NCI-H187 treated with DMSO at 0.1 percent for 48 hours (cell line): ENCODE data around the gene S100A10.

Experiments
- DNase-seq: peaks from one replicate; lab custom pipeline; 2025; lab: John Stamatoyannopoulos, UW

The S100A10 gene

DNA sequence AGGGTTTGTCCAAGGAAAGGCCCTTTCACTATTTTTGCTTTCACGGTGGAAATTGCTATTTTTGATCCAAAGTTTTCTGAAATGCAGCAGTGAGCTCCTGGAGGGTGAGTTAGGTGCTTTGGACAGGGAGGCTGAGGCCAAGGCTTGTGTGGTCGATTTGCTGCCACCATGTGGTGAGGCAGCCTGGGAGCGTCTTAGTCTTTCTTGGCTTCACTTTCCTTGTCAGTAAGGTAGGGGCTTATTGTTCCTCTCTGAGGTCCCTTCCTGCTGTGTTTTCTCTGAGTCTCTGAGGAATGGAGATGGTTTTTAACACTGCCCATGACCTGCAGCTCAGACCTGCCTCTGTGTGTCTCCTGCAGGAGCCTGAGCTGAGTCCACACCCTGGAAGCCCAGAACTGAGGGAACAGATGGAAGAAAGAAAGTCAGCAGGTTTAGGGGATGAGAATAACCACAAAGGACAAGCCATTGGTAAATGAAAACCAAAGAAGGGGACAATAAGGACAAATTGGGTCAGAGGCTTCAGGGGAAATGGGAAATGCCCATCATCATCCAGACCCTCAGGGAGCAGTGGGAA lies 20.1 kb upstream of the S100A10 start:
- no peak for DNase-seq

DNA sequence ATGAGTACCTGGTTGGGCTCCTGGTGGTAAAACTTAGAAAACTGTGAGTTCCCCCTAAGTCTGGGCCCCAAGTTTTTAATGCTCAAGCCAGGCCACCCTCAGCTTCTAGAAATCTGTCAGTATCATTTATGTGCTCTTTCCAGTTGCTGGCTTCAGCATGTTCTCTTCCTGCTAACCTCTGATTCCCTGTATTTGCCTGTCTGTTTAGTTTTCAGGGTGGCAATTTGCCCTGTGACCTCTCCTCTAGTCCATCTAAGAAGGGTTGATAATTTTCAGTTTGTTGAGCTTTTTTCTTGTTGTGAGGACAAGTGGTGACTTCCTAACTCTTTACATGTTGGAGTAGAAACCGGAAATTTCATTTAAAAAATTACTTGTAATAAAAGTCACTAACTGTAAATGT lies 16.0 kb upstream of the S100A10 start:
- no peak for DNase-seq

DNA sequence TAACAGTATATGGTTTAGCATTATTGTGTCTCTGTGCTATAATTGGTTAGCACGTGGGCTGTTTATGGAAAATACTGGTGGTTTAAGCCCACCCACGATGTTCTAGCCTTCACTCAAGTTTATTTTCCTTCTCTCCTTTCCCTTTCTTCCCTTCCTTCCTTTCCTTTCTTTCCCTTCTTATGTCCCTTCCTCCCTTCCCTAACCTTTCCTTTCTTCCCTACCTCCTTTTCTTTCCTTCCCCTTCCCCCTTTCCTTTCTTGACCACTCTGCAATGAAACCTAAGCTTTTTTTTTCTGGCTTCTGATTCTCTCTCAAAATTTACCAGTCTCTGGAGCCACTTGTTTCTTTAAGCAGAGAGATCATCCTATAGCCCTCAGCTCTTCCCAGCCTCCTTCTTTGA lies 13.4 kb upstream of the S100A10 start:
- DNase-seq: no peak

DNA sequence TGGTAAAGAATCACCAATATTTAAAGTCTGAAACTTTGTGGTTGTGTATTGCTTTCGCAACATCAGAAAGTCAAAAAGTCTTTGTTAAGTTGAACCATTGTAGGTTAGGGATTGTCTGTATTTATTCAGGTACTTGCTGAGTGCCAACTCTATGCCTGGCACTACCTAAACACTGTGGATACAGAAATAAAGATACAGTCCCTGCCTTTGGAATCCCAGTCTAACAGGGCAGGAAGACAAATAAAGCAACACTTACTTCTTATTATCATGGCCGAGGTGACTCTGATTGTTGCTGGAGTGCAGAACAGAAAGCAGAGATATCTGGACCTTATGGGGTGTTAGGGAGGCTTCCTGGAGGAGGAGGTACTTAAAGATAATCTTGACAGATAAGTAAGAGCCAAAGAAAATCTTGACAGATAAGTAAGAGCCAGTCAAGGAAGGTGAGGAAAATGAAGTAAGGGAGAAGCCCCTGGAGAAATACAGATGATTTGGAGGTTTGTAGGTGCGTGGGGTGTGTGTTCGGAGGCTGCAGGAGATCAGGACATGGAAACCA lies 11.8 kb upstream of the S100A10 start:
- no peak for DNase-seq

DNA sequence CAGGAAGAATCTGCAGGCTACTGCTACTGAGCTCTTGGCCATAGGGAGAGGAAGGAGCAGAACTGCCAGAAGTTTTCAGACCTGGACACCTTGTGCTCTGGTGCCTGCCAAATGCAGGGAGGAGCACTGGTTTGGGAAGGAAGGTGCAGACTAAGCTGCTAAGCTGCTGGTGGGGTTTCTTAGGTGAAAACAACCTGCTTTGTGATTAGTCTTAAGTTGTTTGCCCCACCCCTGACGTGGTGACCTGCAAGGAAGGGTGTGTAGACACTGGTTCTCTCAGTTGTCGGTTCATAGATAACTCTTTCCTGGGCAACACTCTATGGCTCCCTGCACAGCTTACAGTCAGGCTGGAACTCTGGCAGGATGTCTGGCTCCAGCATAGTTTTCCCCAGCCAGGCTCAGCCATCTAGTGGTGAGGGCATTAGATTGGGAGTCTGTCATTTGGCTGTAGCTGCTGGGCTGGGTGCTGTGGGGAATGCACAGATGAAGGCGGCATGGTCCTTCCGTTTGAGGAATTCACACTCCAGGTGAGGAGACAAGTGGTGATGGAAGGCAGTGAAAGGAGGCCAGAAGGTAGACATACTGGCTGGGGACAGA lies 10.3 kb upstream of the S100A10 start:
- DNase-seq: no peak

DNA sequence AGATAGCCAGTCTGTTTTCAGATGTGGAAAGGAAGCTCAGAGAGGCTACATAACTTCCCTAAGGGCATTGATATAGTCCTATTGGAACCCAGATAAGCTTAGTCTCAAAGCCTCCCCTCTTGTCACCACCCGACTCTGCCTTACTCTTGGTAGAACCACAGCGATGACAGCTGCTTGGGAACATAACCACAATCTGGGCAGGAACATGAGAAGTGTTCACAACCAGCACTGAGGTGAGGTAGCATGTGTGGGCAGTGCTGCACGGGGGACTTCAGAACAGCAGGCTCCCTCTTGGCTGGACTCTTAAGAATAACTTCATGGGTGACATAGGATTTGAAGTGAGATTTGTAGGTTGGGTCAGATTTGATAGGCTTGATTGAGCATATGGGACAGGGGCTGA lies 9.3 kb upstream of the S100A10 start:
- no peak for DNase-seq

DNA sequence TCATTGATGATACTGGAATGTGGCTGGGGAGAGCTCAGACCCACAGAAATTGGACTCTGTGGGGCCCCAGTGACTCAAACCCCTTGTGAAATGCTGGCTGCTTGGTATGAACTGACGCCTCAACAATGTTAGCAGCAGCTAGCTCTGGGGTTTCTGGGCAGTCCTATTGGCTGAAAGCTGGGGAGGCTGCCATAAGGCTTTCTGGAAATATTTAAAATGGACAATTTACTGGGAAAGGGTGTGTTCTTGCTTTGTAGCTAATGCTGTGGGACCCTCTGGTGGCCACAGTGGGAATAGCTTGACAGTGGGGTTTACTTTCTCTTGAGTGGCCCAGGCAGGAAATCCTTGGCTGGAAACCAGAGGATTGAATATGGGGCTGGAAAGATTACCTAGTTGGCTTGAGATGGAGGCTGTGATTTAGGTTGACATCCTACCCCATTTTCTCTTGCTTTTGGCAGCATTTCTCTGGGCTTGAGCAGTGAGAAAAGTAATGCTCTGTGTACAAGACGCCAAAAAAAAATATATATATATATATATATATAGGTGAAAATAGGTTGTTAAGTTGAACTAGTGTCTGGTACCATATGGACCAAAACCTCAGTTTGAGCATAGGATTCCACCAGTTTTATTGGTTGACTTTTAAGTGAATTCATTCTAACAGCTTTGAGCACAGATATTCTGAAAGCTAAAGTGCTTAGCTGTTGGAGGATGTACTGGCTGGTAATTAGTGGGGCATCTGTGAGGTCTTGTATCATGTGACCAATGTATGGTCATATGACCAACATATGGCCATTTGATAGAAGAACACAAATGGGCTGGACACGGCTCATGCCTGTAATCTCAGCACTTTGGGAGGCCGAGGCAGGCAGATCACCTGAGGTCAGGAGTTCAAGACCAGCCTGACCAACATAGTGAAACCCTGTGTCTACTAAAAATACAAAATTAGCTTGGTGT lies 8.2 kb upstream of the S100A10 start:
- peak; percentile 44 for DNase-seq

DNA sequence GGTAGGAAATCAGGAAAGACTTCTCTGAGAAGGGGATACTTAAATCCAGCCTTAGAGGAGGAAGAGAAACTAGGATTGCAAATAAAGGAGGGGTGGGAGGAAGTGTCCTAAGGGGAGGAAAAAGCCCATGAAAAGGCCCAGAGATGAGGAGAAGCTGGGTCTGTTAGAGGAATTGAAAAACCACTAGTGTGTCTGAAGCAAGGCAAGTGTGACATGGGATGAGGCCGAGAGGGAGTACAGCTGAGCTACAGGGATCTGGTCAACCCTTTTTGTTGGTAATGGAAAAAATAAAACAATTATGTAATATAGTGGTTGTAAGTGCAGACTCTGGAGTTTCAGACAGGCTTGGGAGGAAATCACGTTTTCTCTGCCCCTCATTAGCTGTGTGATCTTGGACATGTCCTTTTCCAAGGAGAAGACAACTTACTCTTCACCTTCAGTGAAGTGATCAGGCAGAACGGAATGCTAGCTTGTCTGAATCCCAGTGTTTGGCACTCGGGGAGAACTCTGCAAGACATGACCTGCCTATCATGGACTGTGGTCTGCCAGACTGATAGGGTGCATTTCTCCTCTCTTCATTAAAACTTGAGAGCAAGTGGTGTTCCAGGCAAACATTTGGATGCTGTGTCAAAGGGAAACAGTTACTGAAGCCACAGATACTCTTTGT lies 7.4 kb upstream of the S100A10 start:
- DNase-seq: no peak

DNA sequence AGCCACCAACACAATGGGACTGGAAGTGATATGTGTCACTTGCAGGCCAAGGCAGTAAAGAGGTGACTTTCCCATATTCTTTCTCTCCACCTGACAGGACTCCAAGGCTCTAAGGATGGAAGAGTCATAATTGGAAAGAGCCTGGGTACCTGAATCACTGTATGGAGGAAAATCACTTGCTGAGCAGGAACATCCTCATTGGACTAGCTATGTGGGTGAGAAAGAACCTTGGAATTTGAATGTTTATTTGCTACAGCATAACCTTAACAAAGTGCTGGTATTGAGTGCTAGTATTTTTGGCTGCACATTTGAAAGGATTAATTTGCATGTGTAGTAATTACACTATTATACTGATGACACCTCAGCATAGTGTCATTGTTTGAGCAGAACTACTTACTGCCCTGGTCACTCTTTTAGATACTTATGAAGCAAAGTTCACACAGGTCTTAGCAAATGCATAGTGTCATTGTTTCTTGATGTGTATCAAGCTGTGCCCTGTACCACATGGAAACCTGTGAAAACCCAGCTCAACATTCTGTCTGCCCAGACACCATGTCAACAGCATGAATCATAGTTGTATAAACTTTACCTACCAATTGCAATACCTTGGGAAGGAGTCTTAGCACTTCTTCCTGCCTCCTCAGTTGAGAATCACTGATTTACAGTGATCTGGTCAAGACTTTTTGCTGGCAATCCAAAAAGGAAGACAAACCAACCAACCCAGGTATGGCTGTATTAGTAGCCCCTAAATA lies 5.1 kb upstream of the S100A10 start:
- DNase-seq: no peak

DNA sequence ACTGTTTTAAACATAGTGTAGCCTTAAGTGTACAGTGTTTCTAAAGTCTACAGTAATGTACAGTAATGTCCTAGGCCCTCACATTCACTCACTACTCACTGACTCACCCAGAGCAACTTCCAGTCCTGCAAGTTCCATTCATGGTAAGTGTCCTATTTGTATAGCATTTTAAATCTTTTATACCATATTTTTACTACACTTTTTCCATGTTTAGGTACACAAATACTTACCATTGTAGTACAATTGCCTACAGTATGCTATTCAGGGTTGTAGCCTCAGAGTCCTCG lies 3.6 kb upstream of the S100A10 start:
- DNase-seq: no peak

DNA sequence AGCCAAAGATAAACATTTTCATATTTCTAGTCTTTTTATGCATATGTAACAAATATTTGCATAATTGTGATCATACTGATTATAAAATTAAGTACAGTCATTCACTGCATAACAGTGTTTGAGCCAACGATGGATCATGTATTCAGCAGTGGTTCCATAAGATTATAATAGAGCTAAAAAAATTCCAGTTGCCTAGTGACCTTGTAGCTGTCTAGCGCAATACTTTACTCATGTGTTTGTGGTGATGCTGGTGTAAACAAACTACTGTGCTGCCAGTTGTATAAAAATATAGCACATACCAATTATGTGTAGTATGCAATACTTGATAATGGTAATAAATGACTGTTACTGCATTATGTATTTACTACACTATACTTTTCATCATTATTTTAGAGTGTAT lies 2.1 kb upstream of the S100A10 start:
- no peak for DNase-seq

DNA sequence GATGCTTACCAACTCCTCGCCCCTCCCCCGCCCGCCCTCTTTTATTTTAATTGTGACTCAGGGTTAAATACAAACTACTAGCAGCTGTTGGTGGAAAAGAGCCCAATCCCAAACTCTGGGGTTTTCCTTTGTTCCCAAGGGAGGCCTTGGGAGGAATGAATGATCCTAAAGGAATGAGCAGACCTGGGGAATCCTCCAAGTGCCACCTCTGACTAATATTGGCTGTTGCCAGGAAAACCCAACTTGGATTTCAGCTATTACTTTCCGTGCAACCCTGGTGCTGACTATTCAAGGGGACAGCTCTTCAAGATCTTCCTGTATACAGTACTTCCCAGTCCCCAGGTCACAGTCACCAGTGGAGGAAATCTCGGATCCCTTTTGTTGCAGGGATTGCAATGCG lies 1.3 kb upstream of the S100A10 start:
- no peak for DNase-seq

DNA sequence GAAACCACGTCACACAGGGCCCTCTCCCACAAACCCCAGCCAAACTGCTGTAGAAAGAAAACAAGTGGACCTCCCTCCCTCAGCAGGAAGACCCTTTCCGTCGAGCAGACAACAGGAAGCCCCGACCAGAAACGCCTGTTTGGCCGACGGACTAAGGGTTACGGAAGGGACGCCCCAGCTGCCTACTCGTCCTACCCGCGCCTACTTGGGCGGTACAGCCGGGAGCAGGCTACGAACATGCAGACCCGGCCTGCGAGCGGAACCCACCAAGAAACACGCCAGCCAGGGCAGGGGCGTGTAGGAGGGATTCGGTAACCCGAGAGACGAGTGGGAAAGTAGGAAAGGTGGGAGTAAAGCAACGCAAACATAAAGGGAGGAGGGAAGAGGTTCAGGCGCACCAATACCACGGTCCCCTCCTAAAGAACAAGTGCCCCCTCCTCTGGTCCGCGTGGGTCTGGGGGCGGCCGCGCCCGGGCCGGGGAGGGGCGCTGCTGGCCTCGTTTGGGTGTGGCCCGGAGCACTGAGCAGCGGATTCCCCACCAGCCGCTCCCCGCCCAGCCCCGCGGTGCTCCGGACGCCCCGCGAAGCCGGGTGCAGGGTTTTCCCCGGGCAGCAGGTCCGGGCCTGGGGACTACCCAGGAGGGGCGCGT lies 450 bp downstream of the S100A10 start:
- no peak for DNase-seq

DNA sequence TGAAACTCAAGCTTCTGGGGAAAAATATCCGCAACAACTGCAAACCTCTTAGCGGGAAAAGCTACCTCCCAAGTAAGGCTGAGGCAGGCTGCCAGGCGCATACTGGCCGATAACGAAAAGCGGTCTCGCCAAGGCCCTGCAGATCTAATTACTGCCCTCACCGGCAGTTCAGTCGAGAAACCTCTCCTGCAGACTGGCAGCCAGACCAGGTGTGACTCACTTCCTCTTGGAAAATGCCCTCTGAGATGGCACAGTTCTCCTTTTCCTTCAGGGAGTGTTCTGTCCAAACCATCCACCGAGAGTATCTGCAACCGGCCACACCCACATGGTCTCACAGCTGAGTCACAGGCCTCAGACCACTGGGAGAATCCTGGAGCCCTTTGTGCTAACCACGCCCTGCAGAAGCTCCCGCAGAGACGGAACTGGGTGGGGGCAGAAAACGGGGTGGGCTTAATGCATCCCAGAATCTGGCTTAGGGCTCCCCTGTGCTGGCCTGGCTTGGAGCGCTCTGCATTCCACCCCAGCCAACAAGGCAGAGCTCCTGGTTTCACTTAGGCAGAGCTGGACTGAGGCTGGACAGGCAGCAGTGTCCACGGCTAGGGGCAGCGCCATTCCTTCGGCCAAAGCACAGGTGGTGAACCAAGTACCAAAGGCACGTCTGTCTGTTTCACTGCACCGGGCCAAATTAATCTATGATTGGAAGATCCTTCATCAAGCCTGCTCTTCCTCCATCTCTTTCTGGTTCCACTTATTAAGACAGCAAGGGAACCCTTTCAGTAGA lies 1.2 kb downstream of the S100A10 start:
- no peak for DNase-seq

DNA sequence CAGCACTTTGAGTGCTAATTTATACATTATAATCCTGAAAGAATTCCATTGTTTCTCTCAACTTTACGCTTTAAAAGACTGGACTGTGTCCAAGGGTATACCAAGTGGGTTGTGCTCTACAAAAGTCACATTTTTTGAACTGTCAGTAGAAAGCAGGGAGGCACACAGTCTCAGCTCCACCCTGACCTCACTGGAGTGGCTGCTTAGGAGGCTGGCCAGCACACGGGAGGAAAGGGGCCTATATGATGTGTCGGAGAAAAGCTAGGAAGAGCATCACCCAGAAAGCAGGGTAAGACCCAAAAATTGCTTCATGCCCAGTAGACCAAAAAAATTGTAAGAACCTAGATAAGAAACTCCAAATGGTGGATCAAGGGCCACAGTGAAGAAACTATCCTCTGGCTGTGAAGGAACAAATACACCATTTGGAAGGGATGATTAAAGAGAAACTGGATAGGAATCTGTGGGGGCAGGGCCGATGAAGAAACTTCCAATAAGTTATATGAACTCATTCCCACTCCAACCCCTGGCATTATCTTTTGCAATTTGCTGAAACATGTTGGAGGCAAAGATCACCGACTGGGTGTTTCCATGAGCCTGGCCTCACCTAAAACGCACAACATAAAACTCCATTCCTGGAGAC lies 1.9 kb downstream of the S100A10 start:
- DNase-seq: no peak

DNA sequence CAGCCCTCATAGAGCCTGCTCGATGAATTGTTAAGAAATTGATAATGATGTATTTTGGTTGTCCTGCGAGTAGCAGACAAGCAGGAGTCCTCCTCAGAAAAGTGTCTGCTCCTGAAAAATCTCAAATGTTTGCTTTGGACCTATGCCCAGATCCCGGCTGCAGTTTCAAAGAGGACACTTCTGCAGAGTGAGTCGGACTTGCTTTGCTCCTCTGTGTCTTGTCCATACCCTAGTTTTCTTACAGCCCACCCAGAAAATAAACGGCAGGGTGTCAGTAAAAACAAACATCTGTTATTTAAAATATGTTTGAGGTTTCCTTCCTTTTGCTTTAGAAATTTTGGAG lies 2.8 kb downstream of the S100A10 start:
- no peak for DNase-seq

DNA sequence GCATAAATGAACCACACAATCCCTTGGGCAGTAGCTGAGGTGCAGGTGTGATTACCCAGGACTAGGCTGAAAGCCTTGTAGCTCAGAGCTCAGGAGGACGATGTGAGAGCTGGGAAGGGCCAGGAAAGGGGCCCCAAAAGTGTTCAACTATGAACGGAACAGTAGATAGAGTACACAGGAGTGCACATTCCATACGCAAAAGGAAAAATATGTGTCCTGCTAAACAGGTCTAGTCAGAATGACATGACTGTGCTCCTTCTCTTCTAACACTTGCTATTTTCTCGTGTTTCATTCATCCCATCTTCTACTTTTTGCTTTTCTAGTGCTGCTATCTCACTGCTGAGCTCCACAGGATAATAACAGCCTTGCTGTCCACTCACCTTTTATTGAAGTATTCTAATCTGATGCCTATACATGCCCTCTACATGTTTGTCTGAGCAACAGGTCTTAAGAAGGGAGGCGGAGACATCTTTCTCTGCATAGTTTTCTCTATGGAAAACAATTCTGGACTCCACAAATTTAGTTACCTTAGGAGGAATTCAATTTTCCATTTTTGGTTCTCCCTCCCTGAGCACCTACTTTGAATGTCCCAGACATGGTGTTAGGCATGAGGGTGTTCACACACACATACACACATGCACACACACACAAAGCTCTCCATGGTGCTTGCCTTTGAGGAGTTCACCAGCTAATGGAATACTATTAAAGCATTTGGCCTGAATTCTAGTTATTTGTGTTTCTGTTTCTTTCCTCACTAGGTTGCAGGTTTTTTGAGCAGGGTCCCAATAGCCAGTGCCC lies 3.4 kb downstream of the S100A10 start:
- no peak for DNase-seq

DNA sequence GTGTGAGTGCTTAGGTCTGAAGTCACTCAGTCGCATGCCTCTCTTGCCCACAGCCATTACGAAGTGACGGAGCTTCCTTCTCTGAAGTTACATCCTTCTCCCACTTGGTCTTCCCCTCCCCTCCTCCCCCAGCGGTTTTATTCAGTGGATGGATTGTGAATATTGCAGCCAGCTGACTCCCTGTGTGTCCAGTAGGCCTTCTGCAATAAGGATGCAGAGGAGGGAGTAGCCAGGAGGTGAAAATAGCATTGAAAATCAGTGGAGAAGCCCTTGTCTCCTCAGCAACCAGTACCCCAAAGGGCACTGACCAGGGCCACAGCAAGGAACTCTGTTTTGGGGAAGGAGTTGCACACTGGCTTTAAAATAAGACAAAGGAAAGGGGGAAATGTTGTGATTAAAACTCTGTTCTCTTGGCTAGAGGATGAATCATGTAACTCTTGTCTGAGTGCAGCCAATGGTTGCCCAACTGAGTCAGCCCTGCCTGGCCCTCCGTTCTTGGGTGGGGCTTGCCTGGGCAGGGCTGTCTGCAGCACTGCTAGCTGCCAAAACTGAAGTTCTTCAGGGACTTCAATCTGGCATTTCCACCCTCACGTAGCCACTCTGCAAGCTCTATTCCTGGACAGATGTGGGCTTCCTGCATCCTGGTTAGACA lies 4.3 kb downstream of the S100A10 start:
- no peak for DNase-seq

DNA sequence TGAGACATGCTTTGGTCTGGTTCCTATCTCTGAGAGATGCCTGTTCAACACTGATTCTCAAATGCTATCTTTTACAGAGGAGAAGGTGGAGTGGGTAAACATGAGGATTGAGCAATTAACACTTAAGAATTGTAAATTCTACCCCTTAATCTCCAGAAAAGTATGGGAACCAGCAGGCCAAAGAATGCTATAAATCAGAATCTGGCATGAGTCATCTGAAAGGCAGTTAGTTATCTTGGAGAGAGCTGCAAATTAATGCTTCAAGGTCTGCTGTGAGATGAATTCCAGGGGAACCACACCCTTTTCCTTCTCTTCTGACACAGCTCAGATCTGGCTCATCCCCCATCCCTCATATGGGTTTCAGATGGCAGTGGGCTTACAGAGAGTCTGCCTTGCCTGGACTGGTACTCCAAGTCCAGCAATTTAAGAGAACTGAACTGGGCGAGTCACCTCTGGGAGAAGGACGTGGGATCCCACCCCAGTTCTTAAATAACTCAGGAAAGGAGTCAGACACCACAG lies 5.2 kb downstream of the S100A10 start:
- no peak for DNase-seq
